Choroid plexus epithelial cell (primary cell): ENCODE data around the gene ADGRA3.

ENCODE experiments used
- DNase-seq: peaks from one replicate; pipeline ENCODE4 v3.0.0-alpha.2; 2010; ENCODE audit warnings: low read depth
- H3K4me3 ChIP-seq: 2 replicates; pipeline ENCODE4 v1.5.1; 2011; ENCODE audit warnings: low read depth, mild to moderate bottlenecking, control low read depth, low read length, moderate library complexity
- CTCF ChIP-seq: conservative IDR thresholded peaks from 2 replicates; pipeline ENCODE4 v1.5.1; 2011; ENCODE audit warnings: low read depth, mild to moderate bottlenecking, control low read depth, inconsistent platforms, low read length, moderate library complexity

ADGRA3 gene

GRCh38 chr4:22416403-22416802 lies 99.5 kb downstream of the ADGRA3 start:
- no peak for TF ChIP-seq CTCF
- peak; percentile 57 for DNase-seq
- H3K4me3 ChIP-seq = no peak overlapping the region

GRCh38 chr4:22414833-22415232 lies 101.0 kb downstream of the ADGRA3 start:
- no peak for TF ChIP-seq CTCF
- no peak for DNase-seq
- H3K4me3 ChIP-seq = no peak overlapping the region

- DNase-seq = no peak
- TF ChIP-seq CTCF = no peak
- no peak overlapping the region for H3K4me3 ChIP-seq
These were observed 102.4 kb downstream of the ADGRA3 start for GRCh38 chr4:22413471-22413870.

GRCh38 chr4:22412013-22412412 lies 103.9 kb downstream of the ADGRA3 start:
- no peak for DNase-seq
- TF ChIP-seq CTCF = no peak
- H3K4me3 ChIP-seq = no peak overlapping the region

GRCh38 chr4:22410645-22411247 lies 105.1 kb downstream of the ADGRA3 start:
- DNase-seq = peak; percentile 30
- TF ChIP-seq CTCF = peak; percentile 52
- H3K4me3 ChIP-seq = no peak overlapping the region

- no peak overlapping the region for H3K4me3 ChIP-seq
- no peak for TF ChIP-seq CTCF
- no peak for DNase-seq
These were observed 107.4 kb downstream of the ADGRA3 start for GRCh38 chr4:22408474-22408873.

- no peak overlapping the region for H3K4me3 ChIP-seq
- DNase-seq = no peak
- TF ChIP-seq CTCF = no peak
These were observed 108.5 kb downstream of the ADGRA3 start for GRCh38 chr4:22407361-22407760.
